ENCODE data around the gene RINT1.
"Not testable (repeated sequence)": the region's sequence is repeated elsewhere in the genome, so short reads cannot be mapped to it uniquely, and the experiment has no call there.

Gene RINT1

DNA sequence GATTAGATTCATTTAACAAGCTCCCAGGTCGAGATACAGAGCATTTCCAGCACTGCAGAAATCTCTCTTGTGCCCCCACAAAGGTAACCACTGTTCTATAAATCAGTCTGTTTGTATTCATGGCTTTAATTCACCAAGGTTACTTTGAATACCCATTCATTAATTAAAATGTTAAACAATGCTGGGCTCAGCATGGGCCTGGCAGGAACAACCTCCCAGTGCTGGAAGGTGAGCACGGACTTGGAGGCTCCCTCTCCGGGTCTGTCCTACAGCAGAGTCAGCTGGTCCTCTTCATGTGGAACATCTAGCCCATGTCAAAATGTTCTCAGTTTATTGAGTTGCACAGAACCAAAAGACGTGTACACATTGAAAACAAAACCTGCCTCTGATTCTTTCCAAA is 64.9 kb downstream of the RINT1 start:
- H3K4me3 ChIP-seq (ENCODE audit: low read depth, low read length), result no peak overlapping the region

DNA sequence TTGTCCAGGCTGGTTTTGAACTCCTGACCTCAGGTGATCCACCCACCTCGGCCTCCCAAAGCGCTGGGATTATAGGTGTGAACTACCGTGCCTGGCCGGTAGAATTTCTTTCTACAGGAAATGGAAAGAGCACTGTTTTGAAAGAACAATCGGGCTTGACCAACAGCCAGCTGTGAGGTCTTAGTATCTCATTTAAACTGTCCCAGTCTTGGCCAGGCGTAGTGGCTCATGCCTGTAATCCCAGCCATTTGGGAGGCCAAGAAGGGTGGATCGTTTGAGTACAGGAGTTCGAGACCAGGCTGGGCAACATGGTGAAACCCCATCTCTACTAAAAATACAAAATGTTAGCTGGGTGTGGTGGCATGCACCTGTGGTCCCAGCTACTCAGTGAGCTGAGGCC is 67.1 kb downstream of the RINT1 start:
- H3K4me3 ChIP-seq (ENCODE audit: low read depth, low read length), result not testable (repeated sequence)

- no peak overlapping the region for H3K4me3 ChIP-seq (ENCODE audit: low read depth, low read length)
These were observed 67.5 kb downstream of the RINT1 start for GRCh38 chr7:105599551-105599950.

- no peak overlapping the region for H3K4me3 ChIP-seq (ENCODE audit: low read depth, low read length)
These were observed 68.9 kb downstream of the RINT1 start for GRCh38 chr7:105600720-105601550.

- H3K4me3 ChIP-seq (ENCODE audit: low read depth, low read length), result no peak overlapping the region
These were observed 70.6 kb downstream of the RINT1 start for GRCh38 chr7:105602325-105603305.

DNA sequence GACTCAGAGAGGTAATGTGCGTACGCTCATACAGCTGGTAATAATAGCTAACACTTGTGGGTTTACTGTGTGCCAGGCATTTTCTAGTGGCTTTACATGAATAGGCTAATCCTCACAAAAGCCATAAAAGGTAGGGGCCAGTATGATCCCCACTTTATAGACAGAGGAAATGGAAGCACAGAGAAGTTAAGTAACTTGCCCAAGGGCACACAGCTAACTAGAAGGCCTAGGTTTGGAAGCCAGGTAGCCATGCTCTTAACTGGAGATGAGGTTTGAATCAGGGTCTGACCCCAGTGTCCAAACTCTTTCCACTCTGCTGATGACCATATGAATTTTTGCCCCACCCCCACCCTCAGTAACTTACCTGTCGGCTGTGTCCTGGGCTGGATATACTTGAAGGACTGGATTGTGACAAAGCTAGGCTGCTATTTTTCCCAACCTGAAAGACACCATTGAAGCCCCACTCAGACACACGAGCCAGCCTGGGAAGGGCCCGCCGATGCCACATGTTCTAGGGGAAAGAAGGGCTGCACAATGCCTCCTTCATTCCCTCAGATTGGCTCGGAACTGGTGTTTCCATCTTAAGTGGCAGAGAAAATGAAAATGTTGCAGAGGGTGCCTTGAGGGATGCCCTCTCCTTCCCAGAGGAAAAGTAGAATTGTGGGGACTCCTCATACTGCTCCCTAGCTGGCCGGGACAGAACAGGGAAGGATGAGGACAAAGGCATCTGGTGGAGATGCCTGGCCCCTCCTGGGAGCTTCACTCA is 78.3 kb downstream of the RINT1 start:
- H3K4me3 ChIP-seq (ENCODE audit: low read depth, low read length), result no peak overlapping the region

- no peak overlapping the region for H3K4me3 ChIP-seq (ENCODE audit: low read depth, low read length)
These were observed 80.1 kb downstream of the RINT1 start for GRCh38 chr7:105611856-105612775.

DNA sequence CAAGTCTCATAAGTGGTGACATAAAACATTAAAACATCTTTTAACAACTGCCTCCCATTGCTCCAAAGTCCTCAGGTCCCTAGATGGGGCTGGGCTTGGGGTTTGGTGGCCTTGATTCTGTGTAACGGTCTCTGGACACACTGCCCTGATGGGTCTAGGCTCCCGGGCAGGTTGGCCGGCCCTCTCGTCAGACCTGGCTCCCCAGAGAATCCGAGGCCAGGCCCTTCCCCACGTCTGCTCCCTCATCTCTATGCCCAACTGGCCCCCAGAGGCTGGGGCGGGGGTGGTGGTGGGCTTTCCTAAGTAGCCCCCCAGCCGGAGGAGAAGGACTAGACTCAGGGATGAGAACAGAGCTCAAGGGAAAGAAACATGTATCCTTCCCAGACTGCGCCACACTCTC is 80.8 kb downstream of the RINT1 start:
- H3K4me3 ChIP-seq (ENCODE audit: low read depth, low read length), result no peak overlapping the region

DNA sequence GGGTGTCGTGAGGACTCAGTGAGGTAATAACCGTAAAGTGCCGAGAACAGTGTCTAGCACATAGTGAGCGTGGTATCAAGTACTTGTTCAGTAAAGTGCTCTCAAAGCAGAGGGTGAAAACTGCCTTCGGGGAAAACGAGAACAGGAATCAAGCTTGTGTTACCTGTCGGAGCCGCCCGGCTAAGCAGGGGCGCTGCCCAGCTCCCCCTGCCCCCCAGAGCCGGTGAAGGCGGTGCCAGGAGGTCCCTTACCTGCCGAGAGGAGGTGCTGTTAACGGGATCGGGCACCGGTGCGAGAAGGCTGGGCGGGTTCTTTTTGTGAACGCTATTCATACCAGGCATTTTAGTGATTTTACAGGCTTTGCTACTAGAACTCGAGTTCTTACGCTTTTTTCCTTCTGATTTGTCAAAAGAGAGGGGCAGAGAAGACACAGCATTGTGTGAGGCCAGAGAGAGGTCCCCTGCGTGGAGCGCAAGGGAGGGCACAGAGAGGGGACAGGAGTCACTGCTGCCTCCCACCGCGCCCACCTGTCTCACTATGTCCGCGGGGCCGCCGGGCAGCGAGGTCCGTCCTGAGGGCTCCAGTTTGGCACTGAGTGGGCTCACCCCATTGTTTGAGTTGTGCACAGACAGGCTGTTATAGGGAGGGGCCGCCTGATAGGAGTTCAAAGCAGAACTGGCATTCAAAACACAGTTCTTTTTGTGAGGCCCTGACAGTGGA is 81.8 kb downstream of the RINT1 start:
- H3K4me3 ChIP-seq (ENCODE audit: low read depth, low read length), result no peak overlapping the region

- H3K4me3 ChIP-seq (ENCODE audit: low read depth, low read length), result no peak overlapping the region
These were observed 82.4 kb downstream of the RINT1 start for GRCh38 chr7:105614341-105614840.
